GM23338 (cell line): ENCODE results near the gene TUBB.

Source experiments
- CREB1 ChIP-seq: fragments of 250-450 bp; sonication (Bioruptor Pico); IDR thresholded peaks from 2 replicates; pipeline ENCODE4 v1.5.0; 2020; ENCODE audit warnings: low read depth, mild to moderate bottlenecking, moderate library complexity
- EZH2 ChIP-seq: fragments of 200-600 bp; sonication (generic); IDR thresholded peaks from one replicate; pipeline ENCODE4 v1.8.0; 2017; ENCODE audit warnings: antibody characterized with exemption, mild to moderate bottlenecking, low read depth; ENCODE audit not compliant: unreplicated experiment
- EZH2phosphoT487 ChIP-seq: fragments of 200-600 bp; sonication (generic); IDR thresholded peaks from one replicate; pipeline ENCODE4 v1.8.1; 2018; ENCODE audit warnings: antibody characterized with exemption; ENCODE audit not compliant: unreplicated experiment
- JUNB ChIP-seq: IDR thresholded peaks from one replicate; pipeline ENCODE4 v1.6.1; 2016; ENCODE audit warnings: antibody characterized with exemption; ENCODE audit not compliant: unreplicated experiment
- NANOG ChIP-seq: IDR thresholded peaks from 2 replicates; pipeline ENCODE4 v1.6.1; 2016; ENCODE audit warnings: antibody characterized with exemption, borderline replicate concordance
- POLR2AphosphoS5 ChIP-seq: IDR thresholded peaks from 2 replicates; pipeline ENCODE4 v1.6.1; 2016; ENCODE audit warnings: antibody characterized with exemption, low read depth
- STAT1 ChIP-seq: IDR thresholded peaks from one replicate; pipeline ENCODE4 v1.6.1; 2016; ENCODE audit warnings: antibody characterized with exemption; ENCODE audit not compliant: unreplicated experiment
- ZNF114 ChIP-seq: fragments of 250-450 bp; sonication (Bioruptor Pico); IDR thresholded peaks from 2 replicates; pipeline ENCODE4 v1.5.0; 2020; ENCODE audit warnings: mild to moderate bottlenecking, moderate library complexity
- ZNF331 ChIP-seq: fragments of 250-450 bp; sonication (Bioruptor Pico); IDR thresholded peaks from 2 replicates; pipeline ENCODE4 v1.5.0; 2020; ENCODE audit warnings: low read depth, mild to moderate bottlenecking, moderate library complexity
- TF ChIP-seq, protein P1 (sequence below), 2 experiments: fragments of 200-600 bp in 1 of 2; sonication (generic) in 1 of 2; conservative IDR thresholded peaks; 2 replicates each; pipeline versions ENCODE4 v1.5.1 to v1.6.1; 2016 to 2017; ENCODE audit warnings: antibody characterized with exemption in 2 of 2, low read depth in 2 of 2, mild to moderate bottlenecking in 2 of 2, moderate library complexity in 1 of 2
- TF ChIP-seq, protein P2 (sequence below): IDR thresholded peaks from one replicate; pipeline ENCODE4 v1.6.1; 2018; ENCODE audit warnings: antibody characterized with exemption; ENCODE audit not compliant: unreplicated experiment
- TF ChIP-seq, protein P3 (sequence below): IDR thresholded peaks from 2 replicates; pipeline ENCODE4 v1.6.1; 2016; ENCODE audit warnings: antibody characterized with exemption
- TF ChIP-seq, protein P4 (sequence below): fragments of 250-450 bp; sonication (Bioruptor Pico); IDR thresholded peaks from 2 replicates; pipeline ENCODE4 v1.5.0; 2020; ENCODE audit warnings: mild to moderate bottlenecking, moderate library complexity

DNA sequence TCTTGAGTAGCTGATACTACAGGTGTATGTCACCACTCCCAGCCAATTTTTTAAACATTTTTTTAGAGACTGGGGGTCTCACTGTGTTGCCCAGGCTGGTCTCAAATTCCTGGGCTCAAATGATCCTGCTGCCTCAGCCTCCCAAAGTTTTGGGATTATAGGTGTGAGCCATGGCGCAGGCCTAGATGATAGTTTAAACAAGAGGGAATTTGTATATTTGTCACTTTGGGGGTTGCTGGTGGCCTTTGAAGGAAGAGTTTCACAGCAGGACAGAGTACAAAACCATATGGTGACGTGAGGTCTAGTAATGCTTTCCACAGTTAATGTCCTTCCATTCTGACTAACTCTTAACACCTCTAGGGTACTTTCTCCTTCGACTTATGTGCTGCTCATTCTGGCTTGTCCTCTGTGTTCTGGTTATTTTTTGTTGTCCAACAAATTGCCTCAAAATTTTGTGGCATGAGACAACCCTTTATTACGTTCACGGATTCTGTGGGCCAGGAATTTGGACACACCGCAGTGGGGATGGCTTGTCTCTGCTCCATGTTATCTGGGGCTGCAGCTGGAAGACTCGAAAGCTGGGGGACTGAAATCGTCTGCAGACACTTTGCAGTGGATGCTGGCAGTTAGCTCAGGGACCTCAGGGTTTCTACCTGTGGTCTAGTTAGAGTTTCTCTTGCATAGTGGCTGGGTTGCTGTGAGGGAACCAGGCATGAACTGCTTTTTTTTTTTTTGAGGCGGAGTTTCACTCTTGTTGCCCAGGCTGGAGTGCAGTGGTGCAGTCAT, 47.2 kb downstream of the TUBB start:
- TF ChIP-seq POLR2AphosphoS5: no peak
- TF ChIP-seq EZH2phosphoT487: no peak
- TF ChIP-seq, protein P1, sequence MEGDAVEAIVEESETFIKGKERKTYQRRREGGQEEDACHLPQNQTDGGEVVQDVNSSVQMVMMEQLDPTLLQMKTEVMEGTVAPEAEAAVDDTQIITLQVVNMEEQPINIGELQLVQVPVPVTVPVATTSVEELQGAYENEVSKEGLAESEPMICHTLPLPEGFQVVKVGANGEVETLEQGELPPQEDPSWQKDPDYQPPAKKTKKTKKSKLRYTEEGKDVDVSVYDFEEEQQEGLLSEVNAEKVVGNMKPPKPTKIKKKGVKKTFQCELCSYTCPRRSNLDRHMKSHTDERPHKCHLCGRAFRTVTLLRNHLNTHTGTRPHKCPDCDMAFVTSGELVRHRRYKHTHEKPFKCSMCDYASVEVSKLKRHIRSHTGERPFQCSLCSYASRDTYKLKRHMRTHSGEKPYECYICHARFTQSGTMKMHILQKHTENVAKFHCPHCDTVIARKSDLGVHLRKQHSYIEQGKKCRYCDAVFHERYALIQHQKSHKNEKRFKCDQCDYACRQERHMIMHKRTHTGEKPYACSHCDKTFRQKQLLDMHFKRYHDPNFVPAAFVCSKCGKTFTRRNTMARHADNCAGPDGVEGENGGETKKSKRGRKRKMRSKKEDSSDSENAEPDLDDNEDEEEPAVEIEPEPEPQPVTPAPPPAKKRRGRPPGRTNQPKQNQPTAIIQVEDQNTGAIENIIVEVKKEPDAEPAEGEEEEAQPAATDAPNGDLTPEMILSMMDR (conservative IDR thresholded peaks at IDR 0.05; ENCODE audit: low read depth in 2 of 2): no peak
- no peak for TF ChIP-seq EZH2
- TF ChIP-seq CREB1 (CRISPR knock-in tag): no peak
- TF ChIP-seq, protein P2, sequence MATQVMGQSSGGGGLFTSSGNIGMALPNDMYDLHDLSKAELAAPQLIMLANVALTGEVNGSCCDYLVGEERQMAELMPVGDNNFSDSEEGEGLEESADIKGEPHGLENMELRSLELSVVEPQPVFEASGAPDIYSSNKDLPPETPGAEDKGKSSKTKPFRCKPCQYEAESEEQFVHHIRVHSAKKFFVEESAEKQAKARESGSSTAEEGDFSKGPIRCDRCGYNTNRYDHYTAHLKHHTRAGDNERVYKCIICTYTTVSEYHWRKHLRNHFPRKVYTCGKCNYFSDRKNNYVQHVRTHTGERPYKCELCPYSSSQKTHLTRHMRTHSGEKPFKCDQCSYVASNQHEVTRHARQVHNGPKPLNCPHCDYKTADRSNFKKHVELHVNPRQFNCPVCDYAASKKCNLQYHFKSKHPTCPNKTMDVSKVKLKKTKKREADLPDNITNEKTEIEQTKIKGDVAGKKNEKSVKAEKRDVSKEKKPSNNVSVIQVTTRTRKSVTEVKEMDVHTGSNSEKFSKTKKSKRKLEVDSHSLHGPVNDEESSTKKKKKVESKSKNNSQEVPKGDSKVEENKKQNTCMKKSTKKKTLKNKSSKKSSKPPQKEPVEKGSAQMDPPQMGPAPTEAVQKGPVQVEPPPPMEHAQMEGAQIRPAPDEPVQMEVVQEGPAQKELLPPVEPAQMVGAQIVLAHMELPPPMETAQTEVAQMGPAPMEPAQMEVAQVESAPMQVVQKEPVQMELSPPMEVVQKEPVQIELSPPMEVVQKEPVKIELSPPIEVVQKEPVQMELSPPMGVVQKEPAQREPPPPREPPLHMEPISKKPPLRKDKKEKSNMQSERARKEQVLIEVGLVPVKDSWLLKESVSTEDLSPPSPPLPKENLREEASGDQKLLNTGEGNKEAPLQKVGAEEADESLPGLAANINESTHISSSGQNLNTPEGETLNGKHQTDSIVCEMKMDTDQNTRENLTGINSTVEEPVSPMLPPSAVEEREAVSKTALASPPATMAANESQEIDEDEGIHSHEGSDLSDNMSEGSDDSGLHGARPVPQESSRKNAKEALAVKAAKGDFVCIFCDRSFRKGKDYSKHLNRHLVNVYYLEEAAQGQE: no peak
- no peak for TF ChIP-seq NANOG
- no peak for TF ChIP-seq STAT1
- TF ChIP-seq JUNB: no peak
- TF ChIP-seq, protein P3, sequence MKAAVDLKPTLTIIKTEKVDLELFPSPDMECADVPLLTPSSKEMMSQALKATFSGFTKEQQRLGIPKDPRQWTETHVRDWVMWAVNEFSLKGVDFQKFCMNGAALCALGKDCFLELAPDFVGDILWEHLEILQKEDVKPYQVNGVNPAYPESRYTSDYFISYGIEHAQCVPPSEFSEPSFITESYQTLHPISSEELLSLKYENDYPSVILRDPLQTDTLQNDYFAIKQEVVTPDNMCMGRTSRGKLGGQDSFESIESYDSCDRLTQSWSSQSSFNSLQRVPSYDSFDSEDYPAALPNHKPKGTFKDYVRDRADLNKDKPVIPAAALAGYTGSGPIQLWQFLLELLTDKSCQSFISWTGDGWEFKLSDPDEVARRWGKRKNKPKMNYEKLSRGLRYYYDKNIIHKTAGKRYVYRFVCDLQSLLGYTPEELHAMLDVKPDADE: no peak
- TF ChIP-seq ZNF114: no peak
- TF ChIP-seq ZNF331 (CRISPR knock-in tag): no peak
- TF ChIP-seq, protein P4, sequence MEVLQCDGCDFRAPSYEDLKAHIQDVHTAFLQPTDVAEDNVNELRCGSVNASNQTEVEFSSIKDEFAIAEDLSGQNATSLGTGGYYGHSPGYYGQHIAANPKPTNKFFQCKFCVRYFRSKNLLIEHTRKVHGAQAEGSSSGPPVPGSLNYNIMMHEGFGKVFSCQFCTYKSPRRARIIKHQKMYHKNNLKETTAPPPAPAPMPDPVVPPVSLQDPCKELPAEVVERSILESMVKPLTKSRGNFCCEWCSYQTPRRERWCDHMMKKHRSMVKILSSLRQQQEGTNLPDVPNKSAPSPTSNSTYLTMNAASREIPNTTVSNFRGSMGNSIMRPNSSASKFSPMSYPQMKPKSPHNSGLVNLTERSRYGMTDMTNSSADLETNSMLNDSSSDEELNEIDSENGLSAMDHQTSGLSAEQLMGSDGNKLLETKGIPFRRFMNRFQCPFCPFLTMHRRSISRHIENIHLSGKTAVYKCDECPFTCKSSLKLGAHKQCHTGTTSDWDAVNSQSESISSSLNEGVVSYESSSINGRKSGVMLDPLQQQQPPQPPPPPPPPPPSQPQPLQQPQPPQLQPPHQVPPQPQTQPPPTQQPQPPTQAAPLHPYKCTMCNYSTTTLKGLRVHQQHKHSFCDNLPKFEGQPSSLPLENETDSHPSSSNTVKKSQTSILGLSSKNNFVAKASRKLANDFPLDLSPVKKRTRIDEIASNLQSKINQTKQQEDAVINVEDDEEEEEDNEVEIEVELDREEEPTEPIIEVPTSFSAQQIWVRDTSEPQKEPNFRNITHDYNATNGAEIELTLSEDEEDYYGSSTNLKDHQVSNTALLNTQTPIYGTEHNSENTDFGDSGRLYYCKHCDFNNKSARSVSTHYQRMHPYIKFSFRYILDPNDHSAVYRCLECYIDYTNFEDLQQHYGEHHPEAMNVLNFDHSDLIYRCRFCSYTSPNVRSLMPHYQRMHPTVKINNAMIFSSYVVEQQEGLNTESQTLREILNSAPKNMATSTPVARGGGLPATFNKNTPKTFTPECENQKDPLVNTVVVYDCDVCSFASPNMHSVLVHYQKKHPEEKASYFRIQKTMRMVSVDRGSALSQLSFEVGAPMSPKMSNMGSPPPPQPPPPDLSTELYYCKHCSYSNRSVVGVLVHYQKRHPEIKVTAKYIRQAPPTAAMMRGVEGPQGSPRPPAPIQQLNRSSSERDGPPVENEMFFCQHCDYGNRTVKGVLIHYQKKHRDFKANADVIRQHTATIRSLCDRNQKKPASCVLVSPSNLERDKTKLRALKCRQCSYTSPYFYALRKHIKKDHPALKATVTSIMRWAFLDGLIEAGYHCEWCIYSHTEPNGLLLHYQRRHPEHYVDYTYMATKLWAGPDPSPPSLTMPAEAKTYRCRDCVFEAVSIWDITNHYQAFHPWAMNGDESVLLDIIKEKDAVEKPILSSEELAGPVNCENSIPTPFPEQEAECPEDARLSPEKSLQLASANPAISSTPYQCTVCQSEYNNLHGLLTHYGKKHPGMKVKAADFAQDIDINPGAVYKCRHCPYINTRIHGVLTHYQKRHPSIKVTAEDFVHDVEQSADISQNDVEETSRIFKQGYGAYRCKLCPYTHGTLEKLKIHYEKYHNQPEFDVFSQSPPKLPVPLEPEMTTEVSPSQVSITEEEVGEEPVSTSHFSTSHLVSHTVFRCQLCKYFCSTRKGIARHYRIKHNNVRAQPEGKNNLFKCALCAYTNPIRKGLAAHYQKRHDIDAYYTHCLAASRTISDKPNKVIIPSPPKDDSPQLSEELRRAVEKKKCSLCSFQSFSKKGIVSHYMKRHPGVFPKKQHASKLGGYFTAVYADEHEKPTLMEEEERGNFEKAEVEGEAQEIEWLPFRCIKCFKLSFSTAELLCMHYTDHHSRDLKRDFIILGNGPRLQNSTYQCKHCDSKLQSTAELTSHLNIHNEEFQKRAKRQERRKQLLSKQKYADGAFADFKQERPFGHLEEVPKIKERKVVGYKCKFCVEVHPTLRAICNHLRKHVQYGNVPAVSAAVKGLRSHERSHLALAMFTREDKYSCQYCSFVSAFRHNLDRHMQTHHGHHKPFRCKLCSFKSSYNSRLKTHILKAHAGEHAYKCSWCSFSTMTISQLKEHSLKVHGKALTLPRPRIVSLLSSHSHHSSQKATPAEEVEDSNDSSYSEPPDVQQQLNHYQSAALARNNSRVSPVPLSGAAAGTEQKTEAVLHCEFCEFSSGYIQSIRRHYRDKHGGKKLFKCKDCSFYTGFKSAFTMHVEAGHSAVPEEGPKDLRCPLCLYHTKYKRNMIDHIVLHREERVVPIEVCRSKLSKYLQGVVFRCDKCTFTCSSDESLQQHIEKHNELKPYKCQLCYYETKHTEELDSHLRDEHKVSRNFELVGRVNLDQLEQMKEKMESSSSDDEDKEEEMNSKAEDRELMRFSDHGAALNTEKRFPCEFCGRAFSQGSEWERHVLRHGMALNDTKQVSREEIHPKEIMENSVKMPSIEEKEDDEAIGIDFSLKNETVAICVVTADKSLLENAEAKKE (CRISPR knock-in tag): no peak
